Uterus (tissue), 4 donors: ENCODE results near the gene GNAO1. TPM values are rescaled to one million over a fixed set of nuclear protein-coding genes. Genes with fewer than 3 reads are reported as not detected.

Experiments
- DNase-seq, 2 donors: peaks; one replicate each; pipeline ENCODE4 v3.0.0-alpha.2; 2019 to 2020
- H3K27ac ChIP-seq, 2 donors: fragments of 200-600 bp; sonication (generic); 1 replicate in 1 of 2; 2 replicates in 1 of 2; pipeline ENCODE4 v1.5.1; 2016 to 2018
- H3K27me3 ChIP-seq, 2 donors: fragments of 200-600 bp; sonication (generic); one replicate each; pipeline ENCODE4 v1.5.1; 2018 to 2019; ENCODE audit warnings: control low read depth in 1 of 2
- H3K36me3 ChIP-seq, 2 donors: fragments of 200-600 bp; sonication (generic); one replicate each; pipeline ENCODE4 v1.5.1; 2019; ENCODE audit warnings: control low read depth in 1 of 2
- H3K4me1 ChIP-seq, 2 donors: fragments of 200-600 bp; sonication (generic); one replicate each; pipeline ENCODE4 v1.5.1; 2018 to 2019; ENCODE audit warnings: control low read depth in 1 of 2
- H3K4me3 ChIP-seq, 2 donors: fragments of 200-600 bp; sonication (generic); 1 replicate in 1 of 2; 2 replicates in 1 of 2; pipeline ENCODE4 v1.5.1; 2018 to 2019; ENCODE audit warnings: mild to moderate bottlenecking in 1 of 2
- H3K9me3 ChIP-seq, 2 donors: fragments of 200-600 bp; sonication (generic); one replicate each; pipeline ENCODE4 v1.5.1; 2019; ENCODE audit warnings: control low read depth in 1 of 2
- POLR2A ChIP-seq, 2 donors: fragments of 450-650 bp; IDR thresholded peaks; one replicate each; pipeline ENCODE4 v1.6.1; 2016; ENCODE audit warnings: antibody characterized with exemption in 2 of 2, mild to moderate bottlenecking in 1 of 2, moderate library complexity in 1 of 2
- intact Hi-C: fragments of 100-400 bp; cut with DNase I; formaldehyde crosslinking; loops from one replicate; pipeline ENCODE4 v1.15.1; 2023; ENCODE audit warnings: low total_unique reads
- total RNA-seq, 4 donors: library from RNA; depleted of rRNA in 3 of 4; stranded (reverse); fragments of >200 nt in 3 of 4; gene quantifications; one replicate each; pipeline versions ENCODE4 v1.1.0 to v1.2.4, GENCODE V29; 2014 to 2023
- TF ChIP-seq, protein P1 (sequence below), 4 experiments: fragments of 200-600 bp in 2 of 4; fragments of 450-650 bp in 2 of 4; sonication (generic) in 2 of 4; IDR thresholded peaks; one replicate each; pipeline ENCODE4 v1.5.1; 2016 to 2019; ENCODE audit warnings: antibody characterized with exemption in 4 of 4, mild to moderate bottlenecking in 2 of 4, moderate library complexity in 1 of 4
- donor health status: DM: yes; HTN: yes; CAD: no.

The GNAO1 gene
- total RNA-seq, 4 donors from 2014 or later = 0.26 to 7.2 (median 1.6) TPM; not detected in 1

DNA sequence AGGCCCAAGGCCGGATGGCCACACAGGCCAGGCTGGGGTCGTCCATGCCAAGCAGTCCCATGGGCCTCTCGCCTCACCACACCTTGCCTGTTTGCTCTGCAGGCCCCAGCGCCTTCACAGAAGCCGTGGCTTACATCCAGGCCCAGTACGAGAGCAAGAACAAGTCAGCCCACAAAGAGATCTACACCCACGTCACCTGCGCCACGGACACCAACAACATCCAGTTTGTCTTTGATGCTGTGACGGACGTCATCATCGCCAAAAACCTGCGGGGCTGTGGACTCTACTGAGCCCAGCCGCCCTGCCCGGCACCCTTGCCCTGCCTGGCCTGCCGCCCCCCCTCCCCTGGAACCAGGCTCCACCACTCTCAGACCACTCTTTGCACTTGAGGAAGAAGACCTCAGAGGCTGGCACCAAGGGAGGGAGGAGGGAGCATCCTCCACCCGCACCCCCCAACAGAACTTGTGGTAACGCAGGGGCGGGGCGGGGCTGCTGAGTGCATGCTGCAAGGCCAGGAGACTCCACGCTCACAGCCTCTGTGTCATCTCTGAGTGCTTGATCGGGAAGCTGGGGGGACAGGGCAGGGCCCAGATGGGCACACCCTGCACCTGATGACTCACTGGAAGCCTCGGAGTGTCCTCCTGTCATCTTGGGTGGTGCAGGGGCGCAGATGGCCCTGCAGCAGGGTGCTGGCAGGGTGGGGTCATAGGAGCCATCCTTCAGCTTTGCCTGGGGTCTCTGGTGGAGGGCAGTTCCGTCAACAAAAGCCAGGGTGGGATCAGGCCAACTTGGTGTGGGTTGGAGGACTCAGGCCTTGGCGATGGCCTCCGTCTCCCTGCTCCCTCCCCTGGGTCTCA lies 152.6 kb downstream of the GNAO1 start:
- TF ChIP-seq POLR2A (IDR thresholded peaks at IDR 0.05) = no peak
- TF ChIP-seq, protein P1, sequence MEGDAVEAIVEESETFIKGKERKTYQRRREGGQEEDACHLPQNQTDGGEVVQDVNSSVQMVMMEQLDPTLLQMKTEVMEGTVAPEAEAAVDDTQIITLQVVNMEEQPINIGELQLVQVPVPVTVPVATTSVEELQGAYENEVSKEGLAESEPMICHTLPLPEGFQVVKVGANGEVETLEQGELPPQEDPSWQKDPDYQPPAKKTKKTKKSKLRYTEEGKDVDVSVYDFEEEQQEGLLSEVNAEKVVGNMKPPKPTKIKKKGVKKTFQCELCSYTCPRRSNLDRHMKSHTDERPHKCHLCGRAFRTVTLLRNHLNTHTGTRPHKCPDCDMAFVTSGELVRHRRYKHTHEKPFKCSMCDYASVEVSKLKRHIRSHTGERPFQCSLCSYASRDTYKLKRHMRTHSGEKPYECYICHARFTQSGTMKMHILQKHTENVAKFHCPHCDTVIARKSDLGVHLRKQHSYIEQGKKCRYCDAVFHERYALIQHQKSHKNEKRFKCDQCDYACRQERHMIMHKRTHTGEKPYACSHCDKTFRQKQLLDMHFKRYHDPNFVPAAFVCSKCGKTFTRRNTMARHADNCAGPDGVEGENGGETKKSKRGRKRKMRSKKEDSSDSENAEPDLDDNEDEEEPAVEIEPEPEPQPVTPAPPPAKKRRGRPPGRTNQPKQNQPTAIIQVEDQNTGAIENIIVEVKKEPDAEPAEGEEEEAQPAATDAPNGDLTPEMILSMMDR (IDR thresholded peaks at IDR 0.05) = no peak
- Histone ChIP-seq H3K27ac (no peak overlapping the region), H3K27me3 (no peaks in the 10 kb centered on the region), H3K9me3 (no peaks in the 10 kb centered on the region), H3K4me1 (no peaks in the 10 kb centered on the region), H3K4me3 (no peak overlapping the region), H3K36me3 (no peaks in the 10 kb centered on the region)
- DNase-seq = no peak
- intact Hi-C loops = no loop called here

- Histone ChIP-seq H3K9me3 (no peaks in the 10 kb centered on the region), H3K4me3 (no peak overlapping the region), H3K27ac (no peak overlapping the region), H3K27me3 (no peaks in the 10 kb centered on the region), H3K36me3 (no peaks in the 10 kb centered on the region), H3K4me1 (no peaks in the 10 kb centered on the region)
- TF ChIP-seq, protein P1 (IDR thresholded peaks at IDR 0.05) = no peak
- no peak for TF ChIP-seq POLR2A (IDR thresholded peaks at IDR 0.05)
- intact Hi-C loops = no loop called here
- no peak for DNase-seq
These were observed 153.5 kb downstream of the GNAO1 start for GRCh38 chr16:56344518-56345405.

- no peak overlapping the region for H3K4me3 ChIP-seq
- H3K4me1 ChIP-seq = no peaks in the 10 kb centered on the region
- no peak for DNase-seq
- H3K27ac ChIP-seq = no peak overlapping the region
- TF ChIP-seq, protein P1 (IDR thresholded peaks at IDR 0.05) = no peak
- no peak for TF ChIP-seq POLR2A (IDR thresholded peaks at IDR 0.05)
- H3K9me3 ChIP-seq = no peaks in the 10 kb centered on the region
- H3K27me3 ChIP-seq = no peaks in the 10 kb centered on the region
- intact Hi-C loops = no loop called here
- no peaks in the 10 kb centered on the region for H3K36me3 ChIP-seq
These were observed 154.2 kb downstream of the GNAO1 start for GRCh38 chr16:56345406-56346050.

DNA sequence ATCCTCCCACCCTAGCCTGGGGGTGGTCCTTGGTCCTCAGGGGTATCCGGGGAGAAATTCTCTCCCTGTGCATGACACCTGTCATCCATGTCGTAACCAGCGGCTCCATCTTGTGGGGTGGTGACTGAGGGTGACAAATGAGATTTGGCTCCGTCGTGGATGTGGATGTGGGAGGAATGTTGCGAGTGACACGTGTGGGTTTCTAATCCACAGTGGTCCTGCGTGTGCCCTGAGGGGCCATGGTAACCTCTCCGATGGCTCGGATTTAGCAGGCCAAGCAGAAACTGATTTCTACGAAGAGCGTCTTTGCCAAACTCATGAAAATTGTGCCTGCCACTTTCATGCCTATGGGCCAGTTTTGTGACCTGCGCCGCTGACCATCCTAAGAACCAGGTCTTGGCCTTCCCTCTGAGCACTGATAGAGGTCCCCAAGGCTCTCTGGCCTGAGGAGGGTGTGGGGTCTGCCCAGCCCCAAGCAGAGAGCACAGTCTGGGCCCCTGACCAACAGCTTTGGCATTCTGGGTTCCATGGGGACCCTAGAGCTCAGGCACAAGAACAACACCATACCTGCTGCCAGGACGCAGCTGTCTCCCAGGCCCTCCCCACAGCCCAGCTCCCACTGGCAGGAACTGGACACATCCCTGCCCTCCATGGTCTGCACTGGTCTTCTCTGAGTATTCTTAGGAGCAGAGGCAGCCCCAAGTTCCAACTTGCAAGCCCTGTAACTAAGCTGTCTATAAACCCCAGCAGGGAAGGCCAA lies 155.0 kb downstream of the GNAO1 start:
- DNase-seq = no peak

More for the DNA sequence above, 155.0 kb downstream of the GNAO1 start:
- no peak overlapping the region for H3K27ac ChIP-seq
- H3K9me3 ChIP-seq = no peaks in the 10 kb centered on the region
- H3K27me3 ChIP-seq = no peaks in the 10 kb centered on the region
- no peaks in the 10 kb centered on the region for H3K4me1 ChIP-seq
- H3K4me3 ChIP-seq = no peak overlapping the region
- intact Hi-C loops = no loop called here
- no peaks in the 10 kb centered on the region for H3K36me3 ChIP-seq
- TF ChIP-seq, protein P1 (IDR thresholded peaks at IDR 0.05) = no peak
- no peak for TF ChIP-seq POLR2A (IDR thresholded peaks at IDR 0.05)
